ENCODE data around the gene ZDHHC8. TPM values are rescaled to one million over a fixed set of nuclear protein-coding genes. Genes with fewer than 3 reads are reported as not detected.

The ZDHHC8 gene
- total RNA-seq, 1 experiment from 2014 or later, result 89.3 TPM

- Histone ChIP-seq H3K4me2 (ENCODE audit: low read length) (no peak overlapping the region), H3K4me3 (replicated peaks in 1 of 2; ENCODE audit: low read depth in 1 of 2, low read length in 2 of 2) (no peak overlapping the region), H3K36me3 (ENCODE audit: control insufficient read depth in 1 of 2, insufficient read depth in 2 of 2, low read length in 2 of 2) (no peaks in the 10 kb centered on the region), H2AFZ (ENCODE audit: low read depth, low read length, poor library complexity, severe bottlenecking) (no peak overlapping the region), H3K4me1 (ENCODE audit: control insufficient read depth in 1 of 2, insufficient read depth in 2 of 2, low read length in 2 of 2) (no peaks in the 10 kb centered on the region), H3K9me2 (ENCODE audit: insufficient read depth) (no peaks in the 10 kb centered on the region), H3K79me2 (ENCODE audit: insufficient read depth, low read length) (no peaks in the 10 kb centered on the region), H3K9me3 (ENCODE audit: control insufficient read depth in 1 of 2, insufficient read depth in 1 of 2, low read depth in 1 of 2, low read length in 2 of 2) (no peaks in the 10 kb centered on the region), H4K20me1 (ENCODE audit: insufficient read depth) (no peaks in the 10 kb centered on the region), H3K27ac (ENCODE audit: low read depth, low read length) (no peak overlapping the region), H3K27me3 (ENCODE audit: insufficient read depth, low read length) (0 out of 2 replicates have a peak, but pooled peaks cover 3% of the 10 kb centered on the region), H3K9ac (ENCODE audit: low read length) (no peak overlapping the region)
- ChIA-PET CTCF (no interaction called here), POLR2A (no interaction called here), RAD21 (ENCODE audit: low non-redundant PET in 1 of 2, low total read pairs in 2 of 2, uncharacterized antibody in 2 of 2, unreplicated experiment in 2 of 2) (no interaction called here)
- BruUV-seq (replicated peaks), result no TSS peak
- intact Hi-C loops (cut with micrococcal nuclease), result no loop called here
- DNase-seq (ENCODE audit: low read depth, low spot score) (no peak), ATAC-seq (no peak)
- TF ChIP-seq JUND (IDR thresholded peaks at IDR 0.05) (no peak), ELF1 (IDR thresholded peaks at IDR 0.05; ENCODE audit: borderline replicate concordance, low read depth) (no peak), ATF3 (IDR thresholded peaks at IDR 0.05) (no peak), SIN3A (IDR thresholded peaks at IDR 0.05; ENCODE audit: low read depth) (no peak), YY1 (IDR thresholded peaks at IDR 0.05; ENCODE audit: extremely low read depth, insufficient replicate concordance, low read depth, low read length) (no peak), ZBTB33 (IDR thresholded peaks at IDR 0.05; ENCODE audit: extremely low read depth, insufficient replicate concordance, low read length) (no peak), FOSL1 (IDR thresholded peaks at IDR 0.05; ENCODE audit: low read depth) (no peak), EGR1 (IDR thresholded peaks at IDR 0.05; ENCODE audit: low read depth) (no peak), MAX (IDR thresholded peaks at IDR 0.05) (no peak), CTCF (IDR thresholded peaks at IDR 0.05 in 2 of 3, conservative IDR thresholded peaks at IDR 0.05 in 1 of 3; ENCODE audit: borderline replicate concordance in 1 of 3, insufficient read depth in 1 of 3, low read depth in 2 of 3, low read length in 2 of 3) (no peak), EZH2 (IDR thresholded peaks at IDR 0.05) (no peak), POLR2AphosphoS5 (IDR thresholded peaks at IDR 0.05; ENCODE audit: low read depth, low read length) (no peak), POLR2A (IDR thresholded peaks at IDR 0.05; ENCODE audit: borderline replicate concordance, extremely low read depth, insufficient read depth, insufficient read length) (no peak), CEBPB (IDR thresholded peaks at IDR 0.05; ENCODE audit: low read depth) (no peak), SP1 (IDR thresholded peaks at IDR 0.05; ENCODE audit: low read depth) (no peak), CBX3 (IDR thresholded peaks at IDR 0.05; ENCODE audit: low read depth) (no peak), RAD21 (IDR thresholded peaks at IDR 0.05; ENCODE audit: low read depth) (no peak)
Measured at GRCh38 chr22:20196094-20196842, 64.7 kb downstream of the ZDHHC8 start.

All from HCT116 (cell line).